Activated naive CD8-positive, alpha-beta T cell treated with anti-CD3 and anti-CD28 coated beads, Interleukin-2, amount 10 ng/mL, durations not matched to agents 7 days and 5 days (primary cell): ENCODE measurements around the gene LDLRAD4. TPM values are rescaled to one million over a fixed set of nuclear protein-coding genes. Genes with fewer than 3 reads are reported as not detected.
A peak's percentile ranks its signal among the peaks of the same experiment; 100 is the strongest.

ENCODE experiments used
- ATAC-seq: fragments of 150-1000 bp; cut with Tn5 transposase; one replicate; pipeline ENCODE4 v1.10.0; 2021; ENCODE audit warnings: low read depth, moderate library complexity
- POLR2A ChIA-PET: fragments of 350-600 bp; sonication (Branson Sonifier 250); formaldehyde crosslinking; loops from one replicate; lab custom pipeline; 2021; ENCODE audit warnings: antibody characterized with exemption; lab: Charles Lee
- DNase-seq: peaks from one replicate; pipeline ENCODE4 v3.0.0; 2021
- H3K27ac Mint-ChIP-seq: one replicate; pipeline ENCODE4 v1.8.0; 2022; ENCODE audit warnings: mild to moderate bottlenecking, mixed read lengths
- H3K27me3 Mint-ChIP-seq: one replicate; pipeline ENCODE4 v1.8.0; 2022; ENCODE audit warnings: mild to moderate bottlenecking, moderate library complexity, mixed read lengths
- H3K36me3 Mint-ChIP-seq: one replicate; pipeline ENCODE4 v1.8.0; 2021; ENCODE audit warnings: mild to moderate bottlenecking, mixed read lengths
- H3K4me1 Mint-ChIP-seq: one replicate; pipeline ENCODE4 v1.8.0; 2021; ENCODE audit warnings: mixed read lengths
- H3K4me3 Mint-ChIP-seq: one replicate; pipeline ENCODE4 v1.8.0; 2022; ENCODE audit warnings: mild to moderate bottlenecking, moderate library complexity, mixed read lengths
- H3K9me3 Mint-ChIP-seq: one replicate; pipeline ENCODE4 v1.8.0; 2021; ENCODE audit warnings: mixed read lengths
- total RNA-seq, 2 experiments: library from RNA; stranded (reverse); gene quantifications; one replicate each; pipeline ENCODE4 v1.2.3, GENCODE V29; 2021

LDLRAD4 gene
- total RNA-seq, 2 experiments from 2014 or later: 40.3 to 44.3 TPM

GRCh38 chr18:13394801-13395200 lies 176.2 kb downstream of the LDLRAD4 start:
- Mint-ChIP-seq H3K4me1 (peaks cover 8% of the 10 kb centered on the region), H3K27ac (no peak overlapping the region), H3K27me3 (no peaks in the 10 kb centered on the region), H3K4me3 (no peak overlapping the region), H3K9me3 (no peaks in the 10 kb centered on the region), H3K36me3 (no peaks in the 10 kb centered on the region)
- no peak for DNase-seq
- POLR2A ChIA-PET: no interaction called here
- ATAC-seq: no peak

DNA sequence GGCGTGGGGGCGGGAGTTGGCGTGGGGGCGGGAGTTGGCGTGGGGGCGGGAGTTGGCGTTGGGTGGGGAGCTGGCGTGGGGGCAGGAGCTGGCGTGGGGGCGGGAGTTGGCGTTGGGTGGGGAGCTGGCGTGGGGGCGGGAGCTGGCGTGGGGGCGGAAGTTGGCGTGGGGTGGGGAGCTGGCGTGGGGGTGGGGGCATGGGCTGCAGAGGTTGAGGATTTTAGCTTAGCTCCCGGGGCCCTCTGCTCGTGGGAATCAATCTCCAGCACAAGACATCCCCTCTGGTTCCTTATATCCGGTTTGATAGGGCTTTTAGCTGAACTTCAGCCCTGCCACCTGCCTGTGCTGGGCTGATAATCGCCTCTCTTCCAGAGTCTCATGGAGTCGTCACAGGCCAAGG lies 177.0 kb downstream of the LDLRAD4 start:
- no peak for DNase-seq
- peaks cover 9% of the 10 kb centered on the region for H3K4me1 Mint-ChIP-seq
- no peaks in the 10 kb centered on the region for H3K36me3 Mint-ChIP-seq
- no peak overlapping the region for H3K27ac Mint-ChIP-seq
- no peaks in the 10 kb centered on the region for H3K27me3 Mint-ChIP-seq
- ATAC-seq: no peak
- no peaks in the 10 kb centered on the region for H3K9me3 Mint-ChIP-seq
- POLR2A ChIA-PET: no interaction called here
- no peak overlapping the region for H3K4me3 Mint-ChIP-seq

GRCh38 chr18:13397504-13398163 lies 179.1 kb downstream of the LDLRAD4 start:
- H3K27me3 Mint-ChIP-seq: no peaks in the 10 kb centered on the region
- no peaks in the 10 kb centered on the region for H3K9me3 Mint-ChIP-seq
- ATAC-seq (no peak), DNase-seq (no peak)
- POLR2A ChIA-PET: no interaction called here
- peaks cover 25% of the 10 kb centered on the region for H3K4me1 Mint-ChIP-seq
- H3K27ac Mint-ChIP-seq: no peak overlapping the region
- no peaks in the 10 kb centered on the region for H3K36me3 Mint-ChIP-seq
- no peak overlapping the region for H3K4me3 Mint-ChIP-seq

DNA sequence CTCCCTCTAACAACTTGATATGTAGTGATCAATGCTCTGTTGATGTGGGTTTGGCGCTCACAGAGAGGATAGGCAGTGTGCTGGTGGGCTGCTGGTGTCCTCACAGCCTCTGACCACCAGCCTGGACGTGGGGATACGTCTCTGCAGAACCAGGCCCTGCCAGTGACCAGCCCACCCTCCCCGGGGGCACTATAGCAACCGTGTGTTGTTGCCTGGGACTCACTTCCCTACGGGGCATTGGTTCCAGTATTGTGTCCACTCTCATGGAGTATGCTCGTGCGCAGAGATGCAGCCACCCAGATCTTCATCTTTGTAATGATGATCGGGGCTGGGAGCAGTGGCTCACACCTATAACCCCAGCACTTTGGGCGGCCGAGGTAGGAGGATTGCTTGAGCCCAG lies 180.1 kb downstream of the LDLRAD4 start:
- Mint-ChIP-seq H3K36me3 (no peaks in the 10 kb centered on the region), H3K27me3 (no peaks in the 10 kb centered on the region), H3K4me3 (no peak overlapping the region), H3K27ac (no peak overlapping the region), H3K4me1 (peaks cover 25% of the 10 kb centered on the region), H3K9me3 (no peaks in the 10 kb centered on the region)
- POLR2A ChIA-PET: no interaction called here
- DNase-seq (no peak), ATAC-seq (no peak)

- Mint-ChIP-seq H3K27me3 (no peaks in the 10 kb centered on the region), H3K4me1 (peaks cover 22% of the 10 kb centered on the region), H3K36me3 (no peaks in the 10 kb centered on the region), H3K27ac (no peak overlapping the region), H3K9me3 (no peaks in the 10 kb centered on the region), H3K4me3 (no peak overlapping the region)
- DNase-seq: no peak
- ATAC-seq: no peak
- POLR2A ChIA-PET: no interaction called here
Observed at GRCh38 chr18:13399511-13399910, 181.0 kb downstream of the LDLRAD4 start.

DNA sequence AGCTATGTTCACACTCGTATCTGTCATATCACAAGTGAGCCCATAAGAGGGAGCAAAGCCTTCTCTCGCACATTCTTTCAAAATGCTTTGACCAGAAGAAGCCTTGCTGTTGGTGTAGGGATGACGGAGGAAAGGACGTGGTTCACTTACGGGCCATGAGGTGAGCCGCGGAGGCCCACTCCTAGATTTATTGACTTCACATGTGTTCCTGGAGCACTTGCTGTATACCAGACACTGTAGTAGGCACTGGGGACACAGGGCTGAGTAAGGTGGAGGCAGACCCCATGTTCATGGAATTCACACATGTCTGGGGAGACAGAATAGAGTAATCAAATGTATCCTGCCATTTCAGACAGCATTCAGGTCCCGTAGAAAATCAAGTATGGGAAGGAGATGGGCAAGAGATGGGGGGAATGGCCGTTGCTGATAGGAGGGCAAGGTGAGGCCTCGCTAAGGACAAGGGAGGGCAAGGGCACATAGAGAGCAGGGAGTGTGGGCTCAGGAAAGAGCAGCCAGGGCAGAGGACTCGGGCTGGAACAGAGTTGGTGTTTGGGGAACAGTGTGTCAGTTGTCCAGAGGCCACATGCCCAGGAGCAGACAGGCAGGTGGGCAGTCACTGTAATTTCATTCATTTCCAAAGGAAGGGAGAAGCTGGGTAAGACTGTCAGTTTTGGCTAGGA lies 182.2 kb downstream of the LDLRAD4 start:
- ATAC-seq (no peak), DNase-seq (no peak)
- Mint-ChIP-seq H3K4me3 (no peak overlapping the region), H3K4me1 (peaks cover 17% of the 10 kb centered on the region), H3K27me3 (no peaks in the 10 kb centered on the region), H3K9me3 (no peaks in the 10 kb centered on the region), H3K36me3 (no peaks in the 10 kb centered on the region), H3K27ac (peak overlapping the region; percentile 76)
- POLR2A ChIA-PET: no interaction called here

GRCh38 chr18:13401404-13401803 lies 182.8 kb downstream of the LDLRAD4 start:
- no peaks in the 10 kb centered on the region for H3K27me3 Mint-ChIP-seq
- POLR2A ChIA-PET: no interaction called here

DNA sequence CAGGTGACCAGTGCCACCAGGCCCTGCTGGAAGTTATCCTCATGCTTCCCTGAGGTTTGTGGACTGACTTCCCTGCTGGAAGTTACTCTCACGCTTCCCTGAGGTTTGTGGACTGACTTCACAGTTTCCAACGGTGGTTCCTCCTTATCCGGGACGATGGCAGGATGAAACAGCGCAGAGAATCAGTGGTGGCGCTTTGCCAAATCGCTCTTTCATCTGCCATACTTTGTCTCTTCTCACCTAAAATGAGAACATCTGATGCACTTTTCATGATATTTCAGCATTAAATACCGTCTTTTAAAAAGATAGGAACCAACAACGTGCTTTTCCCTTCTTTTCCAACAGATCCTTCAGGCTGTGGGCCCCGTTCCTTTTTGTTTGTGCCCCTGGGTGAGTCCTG lies 183.3 kb downstream of the LDLRAD4 start:
- no peaks in the 10 kb centered on the region for H3K36me3 Mint-ChIP-seq
- ATAC-seq (no peak), DNase-seq (no peak)
- peaks cover 17% of the 10 kb centered on the region for H3K4me1 Mint-ChIP-seq
- POLR2A ChIA-PET: no interaction called here
- no peak overlapping the region for H3K4me3 Mint-ChIP-seq
- no peaks in the 10 kb centered on the region for H3K9me3 Mint-ChIP-seq
- H3K27ac Mint-ChIP-seq: no peak overlapping the region
- no peaks in the 10 kb centered on the region for H3K27me3 Mint-ChIP-seq

More at GRCh38 chr18:13401404-13401803, 182.8 kb downstream of the LDLRAD4 start:
- H3K9me3 Mint-ChIP-seq: no peaks in the 10 kb centered on the region
- H3K4me1 Mint-ChIP-seq: peaks cover 17% of the 10 kb centered on the region
- DNase-seq (no peak), ATAC-seq (peak; percentile 66)
- H3K4me3 Mint-ChIP-seq: no peak overlapping the region
- H3K36me3 Mint-ChIP-seq: no peaks in the 10 kb centered on the region
- no peak overlapping the region for H3K27ac Mint-ChIP-seq

- Mint-ChIP-seq H3K27me3 (no peaks in the 10 kb centered on the region), H3K4me3 (no peak overlapping the region), H3K27ac (no peak overlapping the region), H3K36me3 (no peaks in the 10 kb centered on the region), H3K4me1 (peaks cover 17% of the 10 kb centered on the region), H3K9me3 (no peaks in the 10 kb centered on the region)
- ATAC-seq: no peak
- POLR2A ChIA-PET: no interaction called here
- DNase-seq: no peak
Observed at GRCh38 chr18:13403786-13404549, 185.4 kb downstream of the LDLRAD4 start.

GRCh38 chr18:13405305-13406038 lies 186.9 kb downstream of the LDLRAD4 start:
- DNase-seq (no peak), ATAC-seq (no peak)
- no peak overlapping the region for H3K27ac Mint-ChIP-seq
- no peaks in the 10 kb centered on the region for H3K9me3 Mint-ChIP-seq
- peaks cover 16% of the 10 kb centered on the region for H3K4me1 Mint-ChIP-seq
- no peak overlapping the region for H3K4me3 Mint-ChIP-seq
- no peaks in the 10 kb centered on the region for H3K27me3 Mint-ChIP-seq
- POLR2A ChIA-PET: no interaction called here
- peaks cover 2% of the 10 kb centered on the region for H3K36me3 Mint-ChIP-seq

DNA sequence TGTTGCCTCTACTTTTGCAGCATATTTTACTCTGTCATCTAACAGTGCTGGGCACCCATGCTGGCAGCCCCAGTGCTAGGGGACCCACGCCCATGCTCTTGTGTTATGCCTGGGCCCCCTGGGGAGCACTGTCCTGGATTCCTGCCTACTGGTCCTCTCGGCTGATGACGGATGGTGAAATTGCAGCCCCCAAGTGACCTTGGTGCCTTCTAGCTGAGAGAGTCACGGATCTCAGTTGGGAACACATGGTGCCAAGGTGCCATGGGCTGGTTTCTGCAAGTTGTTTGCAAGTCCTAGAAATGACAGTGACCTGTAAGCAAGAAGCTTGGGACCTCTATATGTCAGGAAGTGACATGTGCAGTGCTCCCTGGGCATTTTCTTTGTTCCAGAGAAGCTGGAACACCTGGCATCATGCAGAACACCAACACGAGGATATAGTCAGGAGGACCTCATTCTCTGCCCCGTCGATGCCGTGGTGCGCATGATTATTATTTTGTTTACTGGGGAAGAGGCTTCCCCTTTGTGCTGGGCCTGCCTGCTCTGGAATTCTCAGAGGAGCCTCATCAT lies 187.6 kb downstream of the LDLRAD4 start:
- Mint-ChIP-seq H3K9me3 (no peaks in the 10 kb centered on the region), H3K4me3 (no peak overlapping the region), H3K36me3 (peaks cover 5% of the 10 kb centered on the region), H3K27me3 (no peaks in the 10 kb centered on the region), H3K4me1 (peaks cover 11% of the 10 kb centered on the region), H3K27ac (no peak overlapping the region)
- POLR2A ChIA-PET: no interaction called here
- ATAC-seq (no peak), DNase-seq (no peak)

DNA sequence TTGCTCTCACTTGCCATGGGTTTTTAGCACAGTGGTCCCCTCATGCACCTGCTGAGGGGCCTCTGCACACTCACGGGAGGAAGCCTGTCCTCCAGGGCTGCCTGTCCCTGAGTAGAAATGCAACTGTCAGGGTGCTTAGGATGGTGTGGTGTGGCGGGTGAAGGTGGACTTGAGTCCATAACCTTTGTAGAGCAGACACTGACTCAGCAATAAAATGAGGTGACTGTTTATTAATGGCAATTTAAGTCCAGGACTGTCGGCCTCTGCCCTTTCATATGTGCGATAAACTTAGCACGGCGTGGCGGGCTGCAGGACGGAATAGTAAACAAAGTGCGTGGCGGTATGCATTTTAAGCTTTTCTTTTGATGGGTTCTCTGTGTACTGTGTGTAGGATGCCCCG lies 188.2 kb downstream of the LDLRAD4 start:
- POLR2A ChIA-PET: no interaction called here
- no peaks in the 10 kb centered on the region for H3K27me3 Mint-ChIP-seq

DNA sequence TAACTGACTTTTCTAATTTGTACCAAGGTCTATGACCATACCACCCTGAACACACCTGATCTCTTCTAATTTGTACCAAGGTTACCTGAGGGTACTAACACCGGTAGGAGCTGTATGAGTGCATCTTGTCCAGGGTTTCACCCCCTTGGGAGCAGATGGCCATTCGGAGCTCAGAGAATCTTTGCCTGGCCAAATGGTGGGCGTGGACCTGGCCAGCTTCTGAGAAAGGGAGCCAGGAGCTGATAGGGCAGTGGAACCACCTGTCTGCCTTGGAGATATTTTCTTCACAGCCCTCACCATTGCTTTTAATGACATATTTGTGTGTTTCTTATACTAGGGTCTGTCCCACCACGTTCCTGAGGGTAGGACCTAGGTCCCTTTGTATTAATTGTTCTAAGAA lies 188.9 kb downstream of the LDLRAD4 start:
- Mint-ChIP-seq H3K27ac (no peak overlapping the region), H3K36me3 (peaks cover 12% of the 10 kb centered on the region), H3K27me3 (no peaks in the 10 kb centered on the region), H3K4me3 (no peak overlapping the region), H3K4me1 (peaks cover 2% of the 10 kb centered on the region), H3K9me3 (peaks cover 7% of the 10 kb centered on the region)
- no peak for DNase-seq
- ATAC-seq: no peak
- POLR2A ChIA-PET: no interaction called here

More for the DNA sequence above, 188.2 kb downstream of the LDLRAD4 start:
- Mint-ChIP-seq H3K36me3 (peaks cover 7% of the 10 kb centered on the region), H3K4me1 (peaks cover 8% of the 10 kb centered on the region), H3K27ac (no peak overlapping the region), H3K4me3 (no peak overlapping the region), H3K9me3 (peaks cover 2% of the 10 kb centered on the region)
- DNase-seq (no peak), ATAC-seq (no peak)
